Endothelial cell of umbilical vein (primary cell): ENCODE measurements around the gene KLF3. TPM values are rescaled to one million over a fixed set of nuclear protein-coding genes. Genes with fewer than 3 reads are reported as not detected.

Source experiments
- BruUV-seq: library from RNA; stranded (reverse); fragments of 400-500 nt; replicated peaks from 2 replicates; lab custom pipeline; 2021; lab: Mats Ljungman, UMichigan
- CTCF ChIA-PET: fragments of 300-600, 350-600 bp; sonication (Branson Sonifier 250); formaldehyde crosslinking; loops from one replicate; lab custom pipeline; 2021; ENCODE audit warnings: antibody characterized with exemption, inconsistent platforms; lab: Charles Lee
- POLR2A ChIA-PET: fragments of 300-600, 350-600 bp; sonication (Branson Sonifier 250); formaldehyde crosslinking; loops from one replicate; lab custom pipeline; 2021; ENCODE audit warnings: antibody characterized with exemption, inconsistent platforms; lab: Charles Lee
- DNase-seq: peaks from one replicate; pipeline ENCODE4 v3.0.0-alpha.2; 2011; ENCODE audit warnings: low read depth, low spot score
- FAIRE-seq: peaks from 2 replicates; lab custom pipeline; 2011; peaks lifted over from hg19 to GRCh38; lab: Jason Lieb, UNC
- H2AFZ ChIP-seq: 2 replicates; pipeline ENCODE4 v1.6.0; 2012; ENCODE audit warnings: low read depth, low read length, control low read depth, inconsistent platforms
- H3K27ac ChIP-seq: 2 replicates; pipeline ENCODE4 v1.5.1; 2011; ENCODE audit warnings: low read depth, mild to moderate bottlenecking, control low read depth, low read length, moderate library complexity; ENCODE audit not compliant: insufficient read depth
- H3K27me3 ChIP-seq, 2 experiments: 2 replicates each; pipeline versions ENCODE4 v1.6.0 to v1.6.1; 2011; ENCODE audit warnings: low read length in 2 of 2, mixed read lengths in 1 of 2; ENCODE audit not compliant: control insufficient read depth in 2 of 2, insufficient read depth in 2 of 2
- H3K36me3 ChIP-seq, 2 experiments: 2 replicates in 1 of 2; 3 replicates in 1 of 2; pipeline ENCODE4 v1.5.1; 2011; ENCODE audit warnings: low read length in 2 of 2, mild to moderate bottlenecking in 1 of 2, moderate library complexity in 1 of 2; ENCODE audit not compliant: control insufficient read depth in 2 of 2, insufficient read depth in 2 of 2; ENCODE audit errors: extremely low read depth in 1 of 2
- H3K4me1 ChIP-seq: 3 replicates; pipeline ENCODE4 v1.5.1; 2011; ENCODE audit warnings: mild to moderate bottlenecking, low read length; ENCODE audit not compliant: control insufficient read depth, insufficient read depth; ENCODE audit errors: extremely low read depth
- H3K4me2 ChIP-seq: 2 replicates; pipeline ENCODE4 v1.6.1; 2011; ENCODE audit warnings: low read length, control low read depth, mixed read lengths; ENCODE audit not compliant: insufficient read depth
- H3K4me3 ChIP-seq, 3 experiments: fragments of 200-600 bp in 1 of 3; sonication (generic), shearing (Covaris generic) in 1 of 3; replicated peaks in 1 of 3; 2 replicates each; pipeline ENCODE4 v1.5.1; 2011 to 2016; ENCODE audit warnings: control low read depth in 3 of 3, low read length in 3 of 3, mild to moderate bottlenecking in 2 of 3, inconsistent platforms in 1 of 3, low read depth in 1 of 3, moderate library complexity in 1 of 3; ENCODE audit not compliant: insufficient read depth in 1 of 3
- H3K79me2 ChIP-seq: 2 replicates; pipeline ENCODE4 v1.6.0; 2012; ENCODE audit warnings: low read length, inconsistent platforms; ENCODE audit not compliant: control insufficient read depth, insufficient read depth
- H3K9ac ChIP-seq: replicated peaks from 2 replicates; pipeline ENCODE3; 2011; ENCODE audit warnings: low read length, control low read depth; ENCODE audit not compliant: insufficient read depth; ENCODE audit errors: extremely low read depth
- H3K9me1 ChIP-seq: replicated peaks from 3 replicates; pipeline ENCODE4 v1.6.0; 2011; ENCODE audit warnings: mild to moderate bottlenecking, low read length; ENCODE audit not compliant: control insufficient read depth, insufficient read depth; ENCODE audit errors: extremely low read depth
- H3K9me3 ChIP-seq: replicated peaks from 2 replicates; pipeline ENCODE4 v1.5.1; 2012; ENCODE audit warnings: low read length, inconsistent platforms; ENCODE audit not compliant: control insufficient read depth, insufficient read depth
- H4K20me1 ChIP-seq: replicated peaks from 2 replicates; pipeline ENCODE3; 2011; ENCODE audit warnings: mild to moderate bottlenecking, low read length; ENCODE audit not compliant: control insufficient read depth, insufficient read depth; ENCODE audit errors: extremely low read depth
- EZH2 ChIP-seq: IDR thresholded peaks from 2 replicates; pipeline ENCODE4 v1.6.1; 2012; ENCODE audit warnings: borderline replicate concordance, low read depth, mild to moderate bottlenecking, moderate library complexity, low read length, inconsistent platforms; ENCODE audit not compliant: severe bottlenecking
- FOS ChIP-seq: IDR thresholded peaks from 2 replicates; pipeline ENCODE4 v1.6.1; 2011; ENCODE audit warnings: mild to moderate bottlenecking, low read length, moderate library complexity, borderline replicate concordance; ENCODE audit not compliant: insufficient read depth
- GATA2 ChIP-seq: IDR thresholded peaks from 2 replicates; pipeline ENCODE4 v1.7.0; 2011; ENCODE audit warnings: low read depth, mild to moderate bottlenecking, moderate library complexity, mixed read lengths, low read length; ENCODE audit not compliant: insufficient read length, insufficient read depth
- JUN ChIP-seq: IDR thresholded peaks from 2 replicates; pipeline ENCODE4 v1.6.1; 2011; ENCODE audit warnings: borderline replicate concordance, low read depth; ENCODE audit not compliant: insufficient read length, insufficient read depth
- MAX ChIP-seq: IDR thresholded peaks from 2 replicates; pipeline ENCODE4 v1.6.1; 2011; ENCODE audit not compliant: insufficient read depth, insufficient read length
- MYC ChIP-seq: IDR thresholded peaks from one replicate; pipeline ENCODE4 v1.6.1; 2011; ENCODE audit warnings: mild to moderate bottlenecking, low read depth, low read length
- POLR2A ChIP-seq: IDR thresholded peaks from 2 replicates; pipeline ENCODE4 v1.6.1; 2012; ENCODE audit warnings: low read depth, mild to moderate bottlenecking, control low read depth, low read length
- POLR2AphosphoS5 ChIP-seq: IDR thresholded peaks from 2 replicates; pipeline ENCODE4 v1.6.1; 2012; ENCODE audit warnings: low read depth, mild to moderate bottlenecking, control low read depth, low read length, moderate library complexity; ENCODE audit not compliant: insufficient read depth
- dilution Hi-C: fragments of 300-500 bp; cut with MboI; formaldehyde crosslinking; loops from one replicate; pipeline ENCODE4 v1.15.0; 2019; ENCODE audit warnings: low sequenced_read_pairs; ENCODE audit not compliant: extremely low pct_ligation_motif_present
- intact Hi-C: fragments of 100-400 bp; cut with micrococcal nuclease; formaldehyde crosslinking; loops from one replicate; pipeline ENCODE4 v1.10.0; 2022
- polyA plus RNA-seq, 4 experiments: library from polyadenylated mRNA; depleted of rRNA in 3 of 4; stranded (reverse) in 3 of 4; unstranded in 1 of 4; fragments of >200 nt; gene quantifications; 2 replicates each; pipeline versions ENCODE4 v1.2.1 to v1.2.3, GENCODE V29; 2011 to 2012; ENCODE audit warnings: missing spikeins in 1 of 4
- total RNA-seq: library from RNA; stranded (reverse); gene quantifications from 2 replicates; pipeline ENCODE4 v1.2.3, GENCODE V29; 2021
- TF ChIP-seq, protein P1 (sequence below), 2 donors: IDR thresholded peaks; 1 replicate in 1 of 2; 2 replicates in 1 of 2; pipeline ENCODE4 v1.5.1; 2011; ENCODE audit warnings: low read length in 2 of 2, mild to moderate bottlenecking in 2 of 2, moderate library complexity in 2 of 2, control low read depth in 1 of 2, inconsistent platforms in 1 of 2, low read depth in 1 of 2; ENCODE audit not compliant: insufficient read depth in 1 of 2; ENCODE audit errors: extremely low read depth in 1 of 2

The KLF3 gene
- total and polyA plus RNA-seq, 2 donors (not counting 3 experiments of a cell fraction or from before 2014, with no cell fraction given) = 27.7 to 50.5 TPM

- CTCF ChIA-PET = no interaction called here
- Histone ChIP-seq H3K4me3 (no peak overlapping the region), H3K9ac (no peak overlapping the region), H2AFZ (no peak overlapping the region), H3K27ac (no peak overlapping the region), H3K9me3 (no peaks in the 10 kb centered on the region), H3K4me1 (no peaks in the 10 kb centered on the region), H3K36me3 (no peaks in the 10 kb centered on the region), H3K79me2 (no peaks in the 10 kb centered on the region), H3K27me3 (peaks cover 0 to 4% of the 10 kb centered on the region in 2 experiments), H3K4me2 (no peak overlapping the region), H3K9me1 (no peaks in the 10 kb centered on the region), H4K20me1 (no peaks in the 10 kb centered on the region)
- no TSS peak for BruUV-seq
- no peak for DNase-seq
- intact Hi-C loops (no loop called here), dilution Hi-C loops (no loop called here)
- FAIRE-seq = no peak
- POLR2A ChIA-PET = no interaction called here
- TF ChIP-seq EZH2 (no peak), GATA2 (no peak), FOS (no peak), POLR2AphosphoS5 (no peak), JUN (no peak)
- TF ChIP-seq, protein P1, sequence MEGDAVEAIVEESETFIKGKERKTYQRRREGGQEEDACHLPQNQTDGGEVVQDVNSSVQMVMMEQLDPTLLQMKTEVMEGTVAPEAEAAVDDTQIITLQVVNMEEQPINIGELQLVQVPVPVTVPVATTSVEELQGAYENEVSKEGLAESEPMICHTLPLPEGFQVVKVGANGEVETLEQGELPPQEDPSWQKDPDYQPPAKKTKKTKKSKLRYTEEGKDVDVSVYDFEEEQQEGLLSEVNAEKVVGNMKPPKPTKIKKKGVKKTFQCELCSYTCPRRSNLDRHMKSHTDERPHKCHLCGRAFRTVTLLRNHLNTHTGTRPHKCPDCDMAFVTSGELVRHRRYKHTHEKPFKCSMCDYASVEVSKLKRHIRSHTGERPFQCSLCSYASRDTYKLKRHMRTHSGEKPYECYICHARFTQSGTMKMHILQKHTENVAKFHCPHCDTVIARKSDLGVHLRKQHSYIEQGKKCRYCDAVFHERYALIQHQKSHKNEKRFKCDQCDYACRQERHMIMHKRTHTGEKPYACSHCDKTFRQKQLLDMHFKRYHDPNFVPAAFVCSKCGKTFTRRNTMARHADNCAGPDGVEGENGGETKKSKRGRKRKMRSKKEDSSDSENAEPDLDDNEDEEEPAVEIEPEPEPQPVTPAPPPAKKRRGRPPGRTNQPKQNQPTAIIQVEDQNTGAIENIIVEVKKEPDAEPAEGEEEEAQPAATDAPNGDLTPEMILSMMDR (IDR thresholded peaks at IDR 0.05; ENCODE audit: extremely low read depth in 1 of 2, insufficient read depth in 1 of 2, low read depth in 1 of 2, low read length in 2 of 2) = no peak
Measured at GRCh38 chr4:38745881-38746280, 81.9 kb downstream of the KLF3 start.

DNA sequence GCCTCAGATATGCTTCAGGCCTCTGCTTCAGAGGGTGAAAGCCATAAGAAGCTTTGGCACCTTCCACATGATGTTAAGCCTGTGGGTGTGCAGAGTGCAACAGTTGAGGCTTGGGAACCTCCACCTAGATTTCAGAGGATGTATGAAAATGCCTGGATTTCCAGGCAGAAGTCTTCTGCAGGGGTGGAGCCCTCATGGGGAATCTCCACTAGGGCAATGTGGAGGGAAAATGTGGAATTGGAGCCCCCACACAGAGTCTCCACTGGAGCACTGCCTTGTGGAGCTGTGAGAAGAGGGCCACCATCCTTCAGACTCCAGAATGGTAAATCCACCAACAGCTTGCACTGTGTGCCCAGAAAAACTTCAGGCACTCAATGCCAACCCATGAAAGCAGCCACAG is 83.6 kb downstream of the KLF3 start:
- dilution Hi-C loops = no loop called here

More for the DNA sequence above, 83.6 kb downstream of the KLF3 start:
- Histone ChIP-seq H3K27ac (no peak overlapping the region), H3K9me3 (no peaks in the 10 kb centered on the region), H3K36me3 (no peaks in the 10 kb centered on the region), H3K9me1 (no peaks in the 10 kb centered on the region), H3K9ac (no peak overlapping the region), H3K4me2 (no peak overlapping the region), H3K79me2 (no peaks in the 10 kb centered on the region), H3K27me3 (peaks cover 0 to under 1% of the 10 kb centered on the region in 2 experiments), H3K4me3 (no peak overlapping the region), H4K20me1 (no peaks in the 10 kb centered on the region), H2AFZ (no peak overlapping the region), H3K4me1 (peaks cover 7% of the 10 kb centered on the region)
- no TSS peak for BruUV-seq
- POLR2A ChIA-PET = no interaction called here
- no peak for TF ChIP-seq EZH2
- TF ChIP-seq MYC = no peak
- no peak for TF ChIP-seq JUN
- TF ChIP-seq, protein P1 (IDR thresholded peaks at IDR 0.05; ENCODE audit: extremely low read depth in 1 of 2, insufficient read depth in 1 of 2, low read depth in 1 of 2, low read length in 2 of 2) = no peak
- no peak for TF ChIP-seq POLR2A
- TF ChIP-seq POLR2AphosphoS5 = no peak
- TF ChIP-seq MAX = no peak
- TF ChIP-seq FOS = no peak
- no peak for TF ChIP-seq GATA2
- CTCF ChIA-PET = no interaction called here
- intact Hi-C loops = no loop called here
- FAIRE-seq (no peak), DNase-seq (no peak)
